Left ventricle myocardium superior (tissue), 1 donor: ENCODE measurements around the gene IL12B. TPM values are rescaled to one million over a fixed set of nuclear protein-coding genes. Genes with fewer than 3 reads are reported as not detected.
A peak's percentile ranks its signal among the peaks of the same experiment; 100 is the strongest.

ENCODE experiments used
- ATAC-seq: fragments of 200-7000 bp; cut with Tn5 transposase; one replicate; pipeline ENCODE4 v1.9.1; 2020; ENCODE audit warnings: mild to moderate bottlenecking, moderate library complexity
- DNase-seq: peaks from one replicate; pipeline ENCODE4 v3.0.0-alpha.2; 2020
- intact Hi-C: fragments of 100-400 bp; cut with micrococcal nuclease; formaldehyde crosslinking; loops from one replicate; pipeline ENCODE4 v1.11.0; 2022
- total RNA-seq: library from RNA; stranded (reverse); fragmentation: NEBNext Ultra II Directional; extraction: Animal tissue kit (Norgen Biotek cat#: 25700); gene quantifications from one replicate; pipeline ENCODE4 v1.2.1, GENCODE V29; 2021
- donor health status: DM: no; HTN: yes; CAD: no; lungs with severe emphysema.

IL12B gene
- total RNA-seq, 1 donor from 2014 or later, result not detected

GRCh38 chr5:159337016-159337955 lies 7.0 kb upstream of the IL12B start:
- ATAC-seq (peak; percentile 44), DNase-seq (no peak)
- intact Hi-C loops, result no loop called here

GRCh38 chr5:159336586-159336985 lies 6.3 kb upstream of the IL12B start:
- intact Hi-C loops, result no loop called here
- ATAC-seq (no peak), DNase-seq (no peak)

- ATAC-seq (no peak), DNase-seq (no peak)
- intact Hi-C loops, result no loop called here
Measured at GRCh38 chr5:159333545-159333925, 3.2 kb upstream of the IL12B start.

- ATAC-seq, result no peak
- intact Hi-C loops, result no loop called here
- DNase-seq, result no peak
Measured at GRCh38 chr5:159332800-159333544, 2.7 kb upstream of the IL12B start.

- DNase-seq, result peak; percentile 84
- peak; percentile 93 for ATAC-seq
- intact Hi-C loops, result no loop called here
Measured at GRCh38 chr5:159331093-159331973, 1.0 kb upstream of the IL12B start.

- DNase-seq (no peak), ATAC-seq (no peak)
- intact Hi-C loops, result no loop called here
Measured at GRCh38 chr5:159324986-159325385, 5.3 kb downstream of the IL12B start.

- no peak for DNase-seq
Measured at GRCh38 chr5:159324102-159324755, 6.1 kb downstream of the IL12B start.

GRCh38 chr5:159322180-159322579 lies 8.1 kb downstream of the IL12B start:
- no peak for ATAC-seq
- intact Hi-C loops, result no loop called here

More at GRCh38 chr5:159324102-159324755, 6.1 kb downstream of the IL12B start:
- no peak for ATAC-seq
- intact Hi-C loops, result no loop called here

GRCh38 chr5:159319832-159320231 lies 10.5 kb downstream of the IL12B start:
- ATAC-seq (no peak), DNase-seq (no peak)
- intact Hi-C loops, result no loop called here

More at GRCh38 chr5:159322180-159322579, 8.1 kb downstream of the IL12B start:
- DNase-seq, result no peak

GRCh38 chr5:159319363-159319762 lies 10.9 kb downstream of the IL12B start:
- no peak for DNase-seq
- intact Hi-C loops, result no loop called here
- no peak for ATAC-seq

- ATAC-seq (no peak), DNase-seq (no peak)
- intact Hi-C loops, result no loop called here
Measured at GRCh38 chr5:159318448-159318847, 11.8 kb downstream of the IL12B start.

GRCh38 chr5:159317849-159318248 lies 12.4 kb downstream of the IL12B start:
- DNase-seq (no peak), ATAC-seq (no peak)
- intact Hi-C loops, result no loop called here

- intact Hi-C loops, result no loop called here
- DNase-seq (no peak), ATAC-seq (no peak)
Measured at GRCh38 chr5:159316519-159317383, 13.5 kb downstream of the IL12B start.

- ATAC-seq, result no peak
- DNase-seq, result no peak
- intact Hi-C loops, result no loop called here
Measured at GRCh38 chr5:159313197-159313596, 17.1 kb downstream of the IL12B start.

GRCh38 chr5:159311063-159311462 lies 19.2 kb downstream of the IL12B start:
- intact Hi-C loops, result no loop called here
- ATAC-seq (no peak), DNase-seq (no peak)

GRCh38 chr5:159310511-159310910 lies 19.8 kb downstream of the IL12B start:
- ATAC-seq (no peak), DNase-seq (no peak)
- intact Hi-C loops, result no loop called here

GRCh38 chr5:159309689-159310433 lies 20.4 kb downstream of the IL12B start:
- DNase-seq, result peak; percentile 37
- intact Hi-C loops, result no loop called here
- peak; percentile 38 for ATAC-seq
